Mammary epithelial cell (primary cell): Measurements from ENCODE around the gene PPFIBP1.

Experiments
- CTCF ChIP-seq, 2 donors: IDR thresholded peaks in 1 of 2; conservative IDR thresholded peaks in 1 of 2; 2 replicates each; pipeline ENCODE4 v1.5.1; 2011 to 2012; ENCODE audit warnings: inconsistent platforms in 2 of 2, low read length in 2 of 2, mild to moderate bottlenecking in 2 of 2, control low read depth in 1 of 2, low read depth in 1 of 2; ENCODE audit not compliant: insufficient read depth in 1 of 2; ENCODE audit errors: extremely low read depth in 1 of 2
- EZH2 ChIP-seq: IDR thresholded peaks from 2 replicates; pipeline ENCODE4 v1.6.1; 2012; ENCODE audit warnings: low read length, inconsistent platforms, borderline replicate concordance

- TF ChIP-seq CTCF (conservative IDR thresholded peaks at IDR 0.05 in 1 of 2, IDR thresholded peaks at IDR 0.05 in 1 of 2; ENCODE audit: extremely low read depth in 1 of 2, insufficient read depth in 1 of 2, low read depth in 1 of 2, low read length in 2 of 2) (no peak), EZH2 (no peak)
Observed at GRCh38 chr12:27539191-27539631, 15.2 kb downstream of the PPFIBP1 start.
